HG03095 (cell line): ENCODE results near the gene SDHAF2.
"Not testable (repeated sequence)": the region's sequence is repeated elsewhere in the genome, so short reads cannot be mapped to it uniquely, and the experiment has no call there.

Experiments used
- ATAC-seq: cut with Tn5 transposase; IDR thresholded peaks from one replicate; pipeline ENCODE4 v1.9.1; 2021; ENCODE audit warnings: moderate library complexity; ENCODE audit not compliant: unreplicated experiment

The SDHAF2 gene

GRCh38 chr11:61429691-61430582 is at the start of gene SDHAF2, which contains the start of gene CPSF7:
Gene SDHAF2, plus strand, starts transcription at chr11:61430124. Its CDS starts 23 bp downstream, at chr11:61430147.
Gene CPSF7, minus strand, starts transcription at chr11:61429975. Its CDS starts 740 bp downstream, at chr11:61429235.
- peak; percentile 84 for ATAC-seq

- no peak for ATAC-seq
These were observed 49.0 kb upstream of the SDHAF2 start for GRCh38 chr11:61380884-61381283.

GRCh38 chr11:61383859-61384258 is 46.1 kb upstream of the SDHAF2 start:
- ATAC-seq: not testable (repeated sequence)

GRCh38 chr11:61384271-61385242 is 45.4 kb upstream of the SDHAF2 start:
- no peak for ATAC-seq

- no peak for ATAC-seq
These were observed 39.8 kb upstream of the SDHAF2 start for GRCh38 chr11:61390161-61390560.

GRCh38 chr11:61392981-61393595 is 36.8 kb upstream of the SDHAF2 start:
- ATAC-seq: no peak

- no peak for ATAC-seq
These were observed 28.8 kb upstream of the SDHAF2 start for GRCh38 chr11:61401173-61401572.

- ATAC-seq: no peak
These were observed 28.4 kb upstream of the SDHAF2 start for GRCh38 chr11:61401573-61401972.

- no peak for ATAC-seq
These were observed 26.3 kb upstream of the SDHAF2 start for GRCh38 chr11:61403658-61404057.

GRCh38 chr11:61404103-61404502 is 25.8 kb upstream of the SDHAF2 start:
- ATAC-seq: no peak

GRCh38 chr11:61404641-61405040 is 25.3 kb upstream of the SDHAF2 start:
- ATAC-seq: no peak

GRCh38 chr11:61406067-61406466 is 23.9 kb upstream of the SDHAF2 start:
- no peak for ATAC-seq

- ATAC-seq: no peak
These were observed 22.8 kb upstream of the SDHAF2 start for GRCh38 chr11:61406991-61407728.

GRCh38 chr11:61411589-61411988 is 18.3 kb upstream of the SDHAF2 start:
- ATAC-seq: no peak

GRCh38 chr11:61413496-61413895 is 16.4 kb upstream of the SDHAF2 start:
- ATAC-seq: no peak

GRCh38 chr11:61414547-61414946 is 15.4 kb upstream of the SDHAF2 start:
- no peak for ATAC-seq

GRCh38 chr11:61415381-61415780 is 14.5 kb upstream of the SDHAF2 start:
- ATAC-seq: no peak

GRCh38 chr11:61416941-61417340 is 13.0 kb upstream of the SDHAF2 start:
- no peak for ATAC-seq

GRCh38 chr11:61417670-61418069 is 12.3 kb upstream of the SDHAF2 start:
- ATAC-seq: no peak

GRCh38 chr11:61418136-61418535 is 11.8 kb upstream of the SDHAF2 start:
- ATAC-seq: no peak
